ENCODE measurements around the gene TTC39B. TPM values are rescaled to one million over a fixed set of nuclear protein-coding genes. Genes with fewer than 3 reads are reported as not detected.
A peak's percentile ranks its signal among the peaks of the same experiment; 100 is the strongest.

Gene TTC39B
- polyA plus RNA-seq, 6 donors from 2014 or later = 0.19 to 6.7 (median 3.2) TPM

- H3K9me3 Mint-ChIP-seq = peaks cover 0 to 10% (median 5%) of the 10 kb centered on the region in 7 donors
- no peak overlapping the region for H3K4me3 Mint-ChIP-seq
- peak overlapping the region in 1 of 6 donors; percentile 57 for H3K27ac Mint-ChIP-seq
- peaks cover 16 to 27% of the 10 kb centered on the region in 2 donors for H3K36me3 Mint-ChIP-seq
- H3K27me3 Mint-ChIP-seq = no peaks in the 10 kb centered on the region
- H3K4me1 Mint-ChIP-seq = peaks cover 0 to 8% (median 0%) of the 10 kb centered on the region in 3 donors
- ATAC-seq (ENCODE audit: low read depth in 2 of 2) = no peak
- DNase-seq = no peak
Observed at GRCh38 chr9:15203581-15203980, 103.4 kb downstream of the TTC39B start.

- H3K36me3 Mint-ChIP-seq = peaks cover 16 to 27% of the 10 kb centered on the region in 2 donors
- ATAC-seq (ENCODE audit: low read depth in 2 of 2) = no peak
- H3K27ac Mint-ChIP-seq = no peak overlapping the region
Observed at GRCh38 chr9:15200111-15200510, 106.9 kb downstream of the TTC39B start.

GRCh38 chr9:15192856-15193255, 114.2 kb downstream of the TTC39B start:
- peaks cover 36 to 39% of the 10 kb centered on the region in 2 donors for H3K36me3 Mint-ChIP-seq
- H3K4me1 Mint-ChIP-seq = no peaks in the 10 kb centered on the region
- H3K9me3 Mint-ChIP-seq = peaks cover 0 to 8% (median 4%) of the 10 kb centered on the region in 7 donors
- no peak overlapping the region for H3K4me3 Mint-ChIP-seq
- no peak for DNase-seq
- H3K27ac Mint-ChIP-seq = no peak overlapping the region
- no peaks in the 10 kb centered on the region for H3K27me3 Mint-ChIP-seq
- no peak for ATAC-seq (ENCODE audit: low read depth in 2 of 2)

More at GRCh38 chr9:15200111-15200510, 106.9 kb downstream of the TTC39B start:
- Mint-ChIP-seq H3K4me3 (no peak overlapping the region), H3K4me1 (no peaks in the 10 kb centered on the region), H3K27me3 (no peaks in the 10 kb centered on the region), H3K9me3 (peaks cover 0 to 8% (median 4%) of the 10 kb centered on the region in 7 donors)
- no peak for DNase-seq

- Mint-ChIP-seq H3K27me3 (no peaks in the 10 kb centered on the region), H3K9me3 (peaks cover 0 to 6% (median 3%) of the 10 kb centered on the region in 7 donors), H3K36me3 (peaks cover 33 to 36% of the 10 kb centered on the region in 2 donors)
Observed at GRCh38 chr9:15191378-15191777, 115.6 kb downstream of the TTC39B start.

GRCh38 chr9:15189481-15189880, 117.5 kb downstream of the TTC39B start:
- Mint-ChIP-seq H3K9me3 (no peaks in the 10 kb centered on the region), H3K4me1 (no peaks in the 10 kb centered on the region), H3K4me3 (no peak overlapping the region), H3K27me3 (no peaks in the 10 kb centered on the region), H3K27ac (no peak overlapping the region), H3K36me3 (peaks cover 26 to 27% of the 10 kb centered on the region in 2 donors)
- ATAC-seq (ENCODE audit: low read depth in 2 of 2) (no peak), DNase-seq (no peak)

More at GRCh38 chr9:15191378-15191777, 115.6 kb downstream of the TTC39B start:
- Mint-ChIP-seq H3K27ac (no peak overlapping the region), H3K4me1 (no peaks in the 10 kb centered on the region), H3K4me3 (no peak overlapping the region)
- ATAC-seq (ENCODE audit: low read depth in 2 of 2) (no peak), DNase-seq (no peak)

- no peak for DNase-seq
- no peak for ATAC-seq (ENCODE audit: low read depth in 2 of 2)
- Mint-ChIP-seq H3K36me3 (peaks cover 25 to 27% of the 10 kb centered on the region in 2 donors), H3K9me3 (no peaks in the 10 kb centered on the region), H3K4me1 (no peaks in the 10 kb centered on the region), H3K27ac (no peak overlapping the region), H3K27me3 (no peaks in the 10 kb centered on the region), H3K4me3 (no peak overlapping the region)
Observed at GRCh38 chr9:15187589-15187988, 119.4 kb downstream of the TTC39B start.

GRCh38 chr9:15182730-15183129, 124.3 kb downstream of the TTC39B start:
- Mint-ChIP-seq H3K27me3 (no peaks in the 10 kb centered on the region), H3K4me3 (no peak overlapping the region), H3K4me1 (peaks cover 0 to 5% (median 4%) of the 10 kb centered on the region in 3 donors), H3K27ac (no peak overlapping the region), H3K36me3 (peaks cover 7 to 19% of the 10 kb centered on the region in 2 donors), H3K9me3 (no peaks in the 10 kb centered on the region)
- DNase-seq = no peak
- ATAC-seq (ENCODE audit: low read depth in 2 of 2) = no peak

- ATAC-seq (ENCODE audit: low read depth in 2 of 2) = no peak
- H3K36me3 Mint-ChIP-seq = peaks cover 7 to 23% of the 10 kb centered on the region in 2 donors
- no peaks in the 10 kb centered on the region for H3K27me3 Mint-ChIP-seq
- DNase-seq = no peak
- no peak overlapping the region for H3K4me3 Mint-ChIP-seq
- no peaks in the 10 kb centered on the region for H3K9me3 Mint-ChIP-seq
- H3K27ac Mint-ChIP-seq = no peak overlapping the region
- peaks cover 0 to 5% (median 4%) of the 10 kb centered on the region in 3 donors for H3K4me1 Mint-ChIP-seq
Observed at GRCh38 chr9:15182101-15182551, 124.9 kb downstream of the TTC39B start.

- no peak for DNase-seq
- peaks cover 0 to 30% of the 10 kb centered on the region in 2 donors for H3K36me3 Mint-ChIP-seq
- no peak for ATAC-seq (ENCODE audit: low read depth in 2 of 2)
- H3K4me3 Mint-ChIP-seq = no peak overlapping the region
- peaks cover 0 to 5% (median 4%) of the 10 kb centered on the region in 3 donors for H3K4me1 Mint-ChIP-seq
- H3K27ac Mint-ChIP-seq = peak overlapping the region in 1 of 6 donors; percentile 49
- H3K27me3 Mint-ChIP-seq = no peaks in the 10 kb centered on the region
- H3K9me3 Mint-ChIP-seq = no peaks in the 10 kb centered on the region
Observed at GRCh38 chr9:15180124-15180523, 126.9 kb downstream of the TTC39B start.

- Mint-ChIP-seq H3K9me3 (no peaks in the 10 kb centered on the region), H3K27me3 (no peaks in the 10 kb centered on the region), H3K27ac (peak overlapping the region in 1 of 6 donors; percentile 23), H3K36me3 (peaks cover 7 to 33% of the 10 kb centered on the region in 2 donors), H3K4me3 (no peak overlapping the region), H3K4me1 (peaks cover 0 to 5% (median 4%) of the 10 kb centered on the region in 3 donors)
- DNase-seq = no peak
- no peak for ATAC-seq (ENCODE audit: low read depth in 2 of 2)
Observed at GRCh38 chr9:15178631-15179030, 128.4 kb downstream of the TTC39B start.

GRCh38 chr9:15176836-15177235, 130.2 kb downstream of the TTC39B start:
- DNase-seq (no peak), ATAC-seq (ENCODE audit: low read depth in 2 of 2) (no peak)
- no peak overlapping the region for H3K27ac Mint-ChIP-seq
- peaks cover 0 to 5% (median 4%) of the 10 kb centered on the region in 3 donors for H3K4me1 Mint-ChIP-seq
- no peaks in the 10 kb centered on the region for H3K9me3 Mint-ChIP-seq
- no peak overlapping the region for H3K4me3 Mint-ChIP-seq
- peaks cover 12 to 33% of the 10 kb centered on the region in 2 donors for H3K36me3 Mint-ChIP-seq
- no peaks in the 10 kb centered on the region for H3K27me3 Mint-ChIP-seq

- H3K9me3 Mint-ChIP-seq = no peaks in the 10 kb centered on the region
- no peak for ATAC-seq (ENCODE audit: low read depth in 2 of 2)
- H3K4me1 Mint-ChIP-seq = no peaks in the 10 kb centered on the region
- no peak overlapping the region for H3K4me3 Mint-ChIP-seq
- H3K27ac Mint-ChIP-seq = no peak overlapping the region
- peaks cover under 1 to 6% of the 10 kb centered on the region in 2 donors for H3K36me3 Mint-ChIP-seq
- H3K27me3 Mint-ChIP-seq = no peaks in the 10 kb centered on the region
- DNase-seq = no peak
Observed at GRCh38 chr9:15163931-15164330, 143.1 kb downstream of the TTC39B start.

- ATAC-seq (ENCODE audit: low read depth in 2 of 2) (no peak), DNase-seq (no peak)
- H3K27me3 Mint-ChIP-seq = peaks cover 0 to under 1% (median 0%) of the 10 kb centered on the region in 3 donors
- H3K36me3 Mint-ChIP-seq = no peaks in the 10 kb centered on the region
- H3K27ac Mint-ChIP-seq = no peak overlapping the region
- no peak overlapping the region for H3K4me3 Mint-ChIP-seq
- no peaks in the 10 kb centered on the region for H3K4me1 Mint-ChIP-seq
- no peaks in the 10 kb centered on the region for H3K9me3 Mint-ChIP-seq
Observed at GRCh38 chr9:15161753-15162152, 145.3 kb downstream of the TTC39B start.

GRCh38 chr9:15160673-15161072, 146.3 kb downstream of the TTC39B start:
- Mint-ChIP-seq H3K4me1 (no peaks in the 10 kb centered on the region), H3K27me3 (peaks cover 0 to 4% (median 0%) of the 10 kb centered on the region in 3 donors), H3K27ac (no peak overlapping the region), H3K36me3 (no peaks in the 10 kb centered on the region), H3K9me3 (no peaks in the 10 kb centered on the region), H3K4me3 (no peak overlapping the region)
- ATAC-seq (ENCODE audit: low read depth in 2 of 2) (no peak), DNase-seq (no peak)
